Fibroblast of upper back skin (primary cell): ENCODE results near the gene SF3B2.

Source experiments
- DNase-seq: peaks from one replicate; pipeline ENCODE4 v3.0.0-alpha.2; 2013

Gene SF3B2

DNA sequence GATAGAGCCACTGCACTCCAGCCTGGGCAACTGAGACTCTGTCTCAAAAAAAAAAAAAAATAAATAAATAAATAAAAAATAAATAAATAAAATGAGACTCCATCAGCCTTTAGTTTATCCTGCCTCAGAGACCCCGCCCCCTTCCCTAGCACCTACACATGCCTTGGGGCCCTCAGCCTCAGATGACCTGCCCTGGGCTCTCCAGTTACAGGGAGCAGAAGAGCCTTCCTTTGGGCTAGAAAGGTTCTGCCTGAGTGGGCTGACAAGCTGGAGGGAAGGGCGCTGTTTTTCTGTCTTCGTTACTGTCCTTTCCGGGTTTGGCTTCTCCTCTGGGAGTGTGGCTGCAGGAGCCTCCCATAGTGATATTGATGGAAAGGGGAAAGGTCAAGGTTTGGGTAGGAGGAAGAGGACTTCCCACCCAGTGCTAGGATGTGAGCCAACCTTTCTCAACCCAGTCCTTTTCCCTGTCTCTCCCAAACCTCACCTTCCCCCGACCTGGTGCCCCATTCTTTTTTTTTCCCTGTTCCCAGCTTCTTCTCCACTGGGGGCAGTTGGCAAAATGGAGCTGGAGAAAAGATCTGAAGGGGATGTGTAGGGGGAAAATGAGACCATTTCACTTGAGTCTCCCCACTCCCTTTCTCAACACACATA, 1.5 kb upstream of the SF3B2 start:
- DNase-seq, result no peak

- DNase-seq, result no peak
Measured at GRCh38 chr11:66051371-66051765, 796 bp upstream of the SF3B2 start.

DNA sequence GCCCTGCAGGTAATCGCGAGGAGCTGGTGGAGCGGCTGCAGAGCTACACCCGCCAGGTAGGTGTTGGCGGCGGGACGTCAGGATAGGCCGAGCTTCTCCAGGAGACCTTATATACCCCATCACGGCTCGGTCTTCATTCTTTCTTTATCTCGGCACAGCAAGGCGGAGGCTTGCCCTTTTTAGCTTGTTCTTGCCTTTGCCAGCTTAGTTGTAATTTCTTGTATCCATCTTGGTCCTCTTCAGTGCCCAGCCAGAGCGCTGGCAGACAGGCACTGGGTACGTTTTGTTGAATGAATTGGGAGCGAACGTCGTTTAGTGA, 459 bp downstream of the SF3B2 start:
- DNase-seq, result no peak

DNA sequence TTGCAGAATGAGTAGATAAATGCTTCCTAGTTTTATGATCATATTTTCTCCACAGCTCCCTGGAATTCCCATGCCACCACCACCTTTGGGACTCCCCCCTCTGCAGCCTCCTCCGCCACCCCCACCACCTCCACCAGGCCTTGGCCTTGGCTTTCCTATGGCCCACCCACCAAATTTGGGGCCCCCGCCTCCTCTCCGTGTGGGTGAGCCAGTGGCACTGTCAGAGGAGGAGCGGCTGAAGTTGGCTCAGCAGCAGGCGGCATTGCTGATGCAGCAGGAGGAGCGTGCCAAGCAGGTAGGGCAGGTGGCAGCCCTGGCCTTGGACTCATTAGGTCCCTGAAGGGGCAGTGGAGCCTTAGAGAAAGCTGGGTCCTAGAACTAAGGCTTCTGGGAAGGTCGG, 2.9 kb downstream of the SF3B2 start:
- no peak for DNase-seq

DNA sequence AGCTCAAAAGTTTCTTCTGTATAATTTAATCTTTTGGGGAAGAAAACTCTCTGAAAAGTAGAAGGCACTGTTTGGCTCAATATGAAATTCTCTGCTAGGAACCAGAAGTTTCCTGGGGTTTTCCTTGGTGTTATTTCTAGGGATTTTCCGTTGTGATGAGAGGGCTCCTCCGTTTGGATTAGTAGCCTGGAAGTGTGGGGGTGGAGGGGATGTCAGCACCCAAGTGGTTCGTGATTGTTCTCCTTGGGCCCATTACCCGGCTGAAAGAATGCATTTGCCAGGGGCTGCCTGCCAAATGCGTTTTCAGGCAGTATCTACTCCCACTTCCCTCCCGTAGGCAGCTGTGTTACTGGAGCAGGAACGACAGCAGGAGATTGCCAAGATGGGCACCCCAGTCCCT, 4.3 kb downstream of the SF3B2 start:
- no peak for DNase-seq

GRCh38 chr11:66059966-66060680, 8.0 kb downstream of the SF3B2 start:
- no peak for DNase-seq

GRCh38 chr11:66061268-66061667, 9.1 kb downstream of the SF3B2 start:
- no peak for DNase-seq

- DNase-seq, result no peak
Measured at GRCh38 chr11:66062408-66062807, 10.2 kb downstream of the SF3B2 start.

GRCh38 chr11:66063900-66064299, 11.7 kb downstream of the SF3B2 start:
- no peak for DNase-seq

- DNase-seq, result no peak
Measured at GRCh38 chr11:66064571-66064970, 12.4 kb downstream of the SF3B2 start.

GRCh38 chr11:66066751-66067150, 14.6 kb downstream of the SF3B2 start:
- no peak for DNase-seq

DNA sequence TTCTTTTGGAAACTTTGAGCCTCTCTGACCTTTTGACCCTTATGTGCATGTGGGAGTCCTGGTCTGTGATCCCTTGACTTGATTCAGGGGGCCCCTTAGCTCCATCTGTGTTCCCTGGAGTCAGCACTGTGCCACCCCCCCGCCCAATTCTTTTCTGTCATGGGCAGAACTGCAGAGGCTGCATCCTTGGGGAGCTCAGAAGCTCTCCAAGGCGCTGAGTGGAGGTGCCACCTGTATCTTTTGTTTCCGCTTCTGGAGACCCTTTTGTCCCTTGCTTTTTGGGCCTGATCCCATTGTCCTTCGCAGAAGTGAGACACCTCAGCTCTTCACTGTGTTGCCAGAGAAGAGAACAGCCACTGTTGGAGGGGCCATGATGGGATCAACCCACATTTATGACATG, 15.5 kb downstream of the SF3B2 start:
- DNase-seq, result no peak

DNA sequence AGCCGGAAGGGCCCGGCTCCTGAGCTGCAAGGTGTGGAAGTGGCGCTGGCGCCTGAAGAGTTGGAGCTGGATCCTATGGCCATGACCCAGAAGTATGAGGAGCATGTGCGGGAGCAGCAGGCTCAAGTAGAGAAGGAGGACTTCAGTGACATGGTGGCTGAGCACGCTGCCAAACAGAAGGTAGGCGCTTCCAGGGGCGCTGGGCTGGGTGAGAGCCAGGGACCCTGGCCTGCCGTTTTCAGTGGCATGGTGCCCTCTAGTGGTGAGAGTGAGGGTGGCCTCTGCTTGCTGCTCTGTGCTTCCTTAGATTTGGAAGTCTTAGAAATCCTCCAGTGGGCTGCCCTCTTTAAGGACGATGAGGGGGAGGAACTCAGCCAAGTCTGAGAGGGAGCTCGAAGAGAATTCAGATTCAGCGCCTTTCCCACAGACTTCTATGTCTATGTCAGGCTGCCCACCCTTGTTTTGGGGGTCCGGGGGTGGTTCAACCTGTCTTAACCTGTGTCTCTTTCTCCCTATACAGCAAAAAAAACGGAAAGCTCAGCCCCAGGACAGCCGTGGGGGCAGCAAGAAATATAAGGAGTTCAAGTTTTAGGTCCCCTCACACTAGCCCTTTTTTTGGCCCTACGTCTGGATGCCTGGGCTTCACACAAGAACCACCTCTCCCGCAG, 16.1 kb downstream of the SF3B2 start:
- peak; percentile 64 for DNase-seq

DNA sequence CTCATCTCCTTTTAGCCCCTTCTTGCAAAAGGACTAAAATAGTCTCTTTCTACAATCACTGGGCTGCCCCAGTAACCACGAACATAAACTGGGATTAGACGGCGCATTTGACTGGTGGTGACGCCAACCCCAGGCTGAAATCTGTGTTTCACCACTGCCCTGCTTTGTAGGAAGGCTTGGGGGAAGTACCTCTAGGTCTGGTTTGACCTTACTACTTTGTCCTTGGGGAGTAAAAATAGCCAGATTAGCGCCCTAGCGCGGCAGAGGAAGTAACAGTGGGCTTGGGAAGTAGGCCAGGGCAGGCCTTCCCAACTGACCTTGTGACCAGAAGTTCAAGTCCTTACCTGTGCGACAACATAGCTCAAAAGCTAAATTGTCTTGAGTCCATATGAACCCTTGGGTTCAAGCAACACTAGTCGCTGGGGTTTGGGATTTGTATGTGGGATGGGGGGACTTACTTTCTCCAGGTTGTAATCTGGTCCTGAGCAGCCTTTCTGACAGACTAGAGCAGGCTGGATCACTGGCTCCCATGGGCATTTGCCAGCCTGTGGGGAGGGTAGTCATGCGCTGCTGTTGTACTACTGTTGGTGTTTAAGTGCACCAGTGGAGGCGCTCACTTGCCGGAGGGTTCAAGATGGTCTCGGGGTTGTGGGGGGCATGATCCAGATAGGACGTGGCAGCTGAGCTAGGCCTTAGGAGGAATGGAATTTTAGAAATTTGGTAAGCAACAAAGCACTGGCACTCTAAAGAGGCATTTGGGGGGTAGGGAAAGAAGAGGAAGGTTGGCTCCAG, 17.0 kb downstream of the SF3B2 start:
- DNase-seq, result peak; percentile 68

GRCh38 chr11:66069715-66070603, 17.8 kb downstream of the SF3B2 start, which contains the start of gene PACS1:
Gene PACS1, plus strand, starts transcription at chr11:66070272. Its CDS starts 215 bp downstream, at chr11:66070487.
- peak; percentile 76 for DNase-seq

GRCh38 chr11:66070604-66071380, 18.6 kb downstream of the SF3B2 start:
- DNase-seq, result no peak

DNA sequence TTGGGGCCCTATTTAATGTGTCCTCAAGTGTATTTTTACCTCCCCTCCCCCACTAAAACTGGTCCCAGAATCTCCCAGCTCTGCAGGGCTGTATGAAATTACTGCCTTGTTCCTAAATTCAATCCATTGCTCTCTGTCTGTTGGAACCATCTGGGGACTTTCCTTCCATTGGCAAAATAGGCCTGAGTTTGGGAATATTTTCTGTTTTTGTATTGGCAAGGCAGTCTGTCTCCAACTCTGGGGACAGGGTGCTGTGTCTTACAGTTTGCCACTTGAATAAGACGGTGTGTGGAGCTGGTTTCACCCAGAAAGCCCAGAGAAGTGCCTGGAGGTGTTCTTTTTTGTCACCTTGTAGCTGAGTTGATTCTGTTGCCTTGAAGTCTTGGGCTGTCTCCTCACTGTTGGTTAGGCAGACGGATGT, 19.2 kb downstream of the SF3B2 start:
- no peak for DNase-seq

DNA sequence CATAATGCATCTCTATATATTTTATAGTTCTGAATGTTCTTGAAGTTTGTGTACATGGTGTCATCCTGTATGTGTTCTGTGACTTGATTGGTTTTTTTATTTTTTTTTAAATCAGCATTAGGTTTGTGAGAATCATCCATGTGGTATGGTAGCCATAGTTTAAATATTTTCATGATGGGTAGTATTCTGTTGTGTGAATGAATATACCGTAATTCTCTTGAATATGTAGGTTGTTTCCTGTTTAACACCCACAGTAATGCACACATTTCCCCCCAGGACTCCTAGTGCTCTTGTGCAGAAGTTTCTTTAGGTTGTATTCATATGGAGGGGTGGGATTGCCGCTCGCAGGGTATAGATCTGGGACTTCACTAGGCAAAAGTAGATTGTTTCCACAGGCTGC, 19.9 kb downstream of the SF3B2 start:
- peak; percentile 65 for DNase-seq

DNA sequence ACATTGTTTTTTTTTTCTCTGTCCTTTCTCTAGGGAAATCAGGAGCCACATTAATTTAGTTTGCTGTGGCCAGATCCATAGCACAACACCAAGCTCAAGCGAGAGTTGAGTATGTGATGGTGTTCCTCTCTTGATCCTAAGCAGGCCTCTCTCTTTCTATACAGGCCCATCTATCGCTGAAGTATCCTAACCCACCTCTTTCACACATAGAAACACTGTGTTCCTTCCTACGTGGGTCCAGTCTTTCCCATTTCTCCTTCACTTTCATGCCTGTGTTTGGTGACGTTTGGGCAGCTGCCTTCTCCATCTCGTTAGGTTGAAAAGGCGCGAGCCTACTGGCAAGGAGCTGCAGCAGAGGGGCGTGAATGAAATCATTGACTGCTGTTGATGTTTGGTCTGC, 20.4 kb downstream of the SF3B2 start:
- DNase-seq, result no peak

GRCh38 chr11:66073669-66074068, 21.5 kb downstream of the SF3B2 start:
- DNase-seq, result no peak

DNA sequence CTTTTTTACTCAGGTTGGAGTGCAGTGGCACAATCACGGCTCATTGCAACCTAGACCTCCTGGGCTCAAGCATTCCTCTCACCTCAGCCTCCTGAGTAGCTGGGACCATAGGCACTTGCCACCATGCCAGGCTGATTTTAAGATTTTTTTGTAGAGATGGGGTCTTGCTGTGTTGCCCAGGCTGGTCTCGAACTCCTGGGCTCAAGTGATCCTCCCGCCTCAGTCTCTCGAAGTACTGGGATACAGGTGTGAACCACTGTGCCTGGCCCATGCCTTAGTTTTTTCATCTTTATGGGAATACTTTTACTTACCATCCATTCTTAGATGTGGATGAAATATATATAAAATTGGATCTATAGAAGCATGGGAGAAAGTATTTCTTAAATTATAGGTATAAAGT, 23.1 kb downstream of the SF3B2 start:
- no peak for DNase-seq

GRCh38 chr11:66076561-66076960, 24.4 kb downstream of the SF3B2 start:
- peak; percentile 47 for DNase-seq
